GM21360 (cell line): ENCODE measurements around the gene ARID4B.
"Not testable (repeated sequence)": the region's sequence is repeated elsewhere in the genome, so short reads cannot be mapped to it uniquely, and the experiment has no call there.

Source experiments
- ATAC-seq: cut with Tn5 transposase; IDR thresholded peaks from one replicate; pipeline ENCODE4 v1.9.1; 2021; ENCODE audit warnings: mild to moderate bottlenecking, moderate library complexity; ENCODE audit not compliant: unreplicated experiment

The ARID4B gene

GRCh38 chr1:235297579-235297978, 30.4 kb downstream of the ARID4B start:
- no peak for ATAC-seq

GRCh38 chr1:235296729-235297128, 31.2 kb downstream of the ARID4B start:
- no peak for ATAC-seq

- no peak for ATAC-seq
Measured at GRCh38 chr1:235295902-235296350, 32.1 kb downstream of the ARID4B start.

- no peak for ATAC-seq
Measured at GRCh38 chr1:235293322-235293942, 34.5 kb downstream of the ARID4B start.

GRCh38 chr1:235292790-235293189, 35.2 kb downstream of the ARID4B start:
- no peak for ATAC-seq

GRCh38 chr1:235291599-235292091, 36.3 kb downstream of the ARID4B start:
- ATAC-seq, result no peak

- ATAC-seq, result no peak
Measured at GRCh38 chr1:235290740-235291502, 37.1 kb downstream of the ARID4B start.

- no peak for ATAC-seq
Measured at GRCh38 chr1:235289859-235290739, 37.9 kb downstream of the ARID4B start.

- no peak for ATAC-seq
Measured at GRCh38 chr1:235287208-235287882, 40.6 kb downstream of the ARID4B start.

- ATAC-seq, result no peak
Measured at GRCh38 chr1:235286667-235287066, 41.3 kb downstream of the ARID4B start.

GRCh38 chr1:235284231-235284769, 43.7 kb downstream of the ARID4B start:
- no peak for ATAC-seq

GRCh38 chr1:235283636-235284035, 44.3 kb downstream of the ARID4B start:
- ATAC-seq, result not testable (repeated sequence)

GRCh38 chr1:235280467-235280866, 47.5 kb downstream of the ARID4B start:
- ATAC-seq, result no peak

- no peak for ATAC-seq
Measured at GRCh38 chr1:235279694-235280093, 48.3 kb downstream of the ARID4B start.

GRCh38 chr1:235278915-235279292, 49.1 kb downstream of the ARID4B start:
- no peak for ATAC-seq

GRCh38 chr1:235278233-235278914, 49.6 kb downstream of the ARID4B start:
- no peak for ATAC-seq

GRCh38 chr1:235277709-235278108, 50.3 kb downstream of the ARID4B start:
- no peak for ATAC-seq

- ATAC-seq, result no peak
Measured at GRCh38 chr1:235275836-235276235, 52.1 kb downstream of the ARID4B start.

GRCh38 chr1:235275223-235275622, 52.8 kb downstream of the ARID4B start:
- peak; percentile 69 for ATAC-seq

GRCh38 chr1:235272851-235273250, 55.1 kb downstream of the ARID4B start:
- no peak for ATAC-seq
